GM18868 (cell line): ENCODE data around the gene CSNK1E.

ENCODE experiments used
- ATAC-seq: cut with Tn5 transposase; IDR thresholded peaks from one replicate; pipeline ENCODE4 v1.9.1; 2021; ENCODE audit warnings: mild to moderate bottlenecking, moderate library complexity; ENCODE audit not compliant: unreplicated experiment

Gene CSNK1E

GRCh38 chr22:38308791-38309498 lies 8.3 kb downstream of the CSNK1E start:
- no peak for ATAC-seq

- peak; percentile 73 for ATAC-seq
Observed at GRCh38 chr22:38305471-38306448, 11.5 kb downstream of the CSNK1E start.

GRCh38 chr22:38304526-38304925 lies 12.7 kb downstream of the CSNK1E start:
- no peak for ATAC-seq

- no peak for ATAC-seq
Observed at GRCh38 chr22:38303974-38304373, 13.3 kb downstream of the CSNK1E start.

- ATAC-seq: no peak
Observed at GRCh38 chr22:38302906-38303305, 14.3 kb downstream of the CSNK1E start.

GRCh38 chr22:38300946-38301345 lies 16.3 kb downstream of the CSNK1E start:
- no peak for ATAC-seq

GRCh38 chr22:38300197-38300945 lies 16.9 kb downstream of the CSNK1E start:
- ATAC-seq: no peak

- no peak for ATAC-seq
Observed at GRCh38 chr22:38299770-38300102, 17.5 kb downstream of the CSNK1E start.

GRCh38 chr22:38298312-38299005 lies 18.8 kb downstream of the CSNK1E start:
- ATAC-seq: no peak

GRCh38 chr22:38296372-38296771 lies 20.9 kb downstream of the CSNK1E start:
- ATAC-seq: no peak

GRCh38 chr22:38295863-38296262 lies 21.4 kb downstream of the CSNK1E start:
- ATAC-seq: no peak

- no peak for ATAC-seq
Observed at GRCh38 chr22:38295339-38295738, 21.9 kb downstream of the CSNK1E start.

- ATAC-seq: no peak
Observed at GRCh38 chr22:38294193-38294592, 23.0 kb downstream of the CSNK1E start.

GRCh38 chr22:38292694-38293093 lies 24.5 kb downstream of the CSNK1E start:
- ATAC-seq: no peak

- no peak for ATAC-seq
Observed at GRCh38 chr22:38291201-38291777, 25.9 kb downstream of the CSNK1E start.

GRCh38 chr22:38290347-38290746 lies 26.9 kb downstream of the CSNK1E start:
- ATAC-seq: no peak

- ATAC-seq: no peak
Observed at GRCh38 chr22:38289583-38290082, 27.6 kb downstream of the CSNK1E start.

GRCh38 chr22:38286915-38287669 lies 30.1 kb downstream of the CSNK1E start:
- no peak for ATAC-seq

GRCh38 chr22:38285018-38285417 lies 32.2 kb downstream of the CSNK1E start:
- ATAC-seq: no peak

- no peak for ATAC-seq
Observed at GRCh38 chr22:38284042-38284402, 33.2 kb downstream of the CSNK1E start.
